ENCODE results near the gene TOE1.
"Not testable (repeated sequence)": the region's sequence is repeated elsewhere in the genome, so short reads cannot be mapped to it uniquely, and the experiment has no call there.

Gene TOE1

DNA sequence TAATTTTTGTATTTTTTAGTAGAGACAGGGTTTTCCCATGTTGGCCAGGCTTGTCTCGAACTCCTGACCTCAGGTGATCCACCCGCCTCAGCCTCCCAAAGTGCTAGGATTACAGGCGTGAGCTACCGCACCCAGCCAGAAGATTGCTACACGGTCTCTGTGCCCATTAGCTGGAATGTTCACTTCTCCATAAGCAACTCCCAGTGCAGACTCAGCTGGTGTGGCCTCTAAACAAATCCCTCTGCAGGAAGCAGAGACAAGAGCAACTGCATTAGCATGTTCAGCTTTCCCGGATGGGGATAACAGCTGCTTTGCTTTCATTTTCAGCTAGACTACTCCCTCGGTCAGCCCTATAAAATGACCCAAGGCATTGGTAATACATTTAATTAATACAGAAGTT lies 21.0 kb downstream of the TOE1 start:
- not testable (repeated sequence) for DNase-seq

DNA sequence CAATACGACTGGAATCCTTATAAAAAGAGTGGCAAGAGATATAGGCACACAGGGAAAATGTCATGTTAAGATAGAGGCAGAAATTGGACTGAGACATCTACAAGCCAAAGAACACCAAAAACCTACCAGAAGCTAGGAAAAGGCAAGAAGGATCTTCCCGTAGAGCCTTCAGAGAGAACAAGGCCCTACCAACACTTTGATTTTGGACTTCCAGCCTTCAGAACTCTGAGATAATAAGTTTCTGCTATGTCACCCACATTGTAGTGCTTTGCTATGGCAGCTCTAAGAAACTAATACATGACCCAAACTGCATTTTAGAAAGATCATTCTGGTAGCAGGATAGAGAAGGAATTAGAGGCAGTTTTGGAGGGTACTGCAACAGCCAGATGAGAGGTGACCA lies 24.3 kb downstream of the TOE1 start:
- DNase-seq: no peak

DNA sequence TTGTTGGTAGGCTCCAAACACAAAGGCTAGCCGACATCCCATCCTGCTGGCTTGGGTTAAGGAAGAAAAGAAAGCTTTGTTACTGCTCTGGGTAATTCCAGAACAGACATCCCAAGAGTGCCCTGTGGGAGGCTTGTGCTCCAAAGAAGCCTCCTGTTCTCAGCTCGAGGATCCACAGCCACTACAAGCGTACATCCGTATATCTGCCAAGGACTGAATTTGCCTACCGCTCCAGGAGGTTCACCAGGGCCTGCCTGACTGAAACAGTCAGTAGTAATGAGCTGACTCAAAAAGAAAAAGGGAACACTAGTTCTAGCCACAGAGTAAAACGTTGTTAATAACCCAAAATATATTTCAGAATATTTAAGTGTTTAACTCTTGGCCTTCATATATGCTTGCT lies 25.1 kb downstream of the TOE1 start:
- no peak for DNase-seq

DNA sequence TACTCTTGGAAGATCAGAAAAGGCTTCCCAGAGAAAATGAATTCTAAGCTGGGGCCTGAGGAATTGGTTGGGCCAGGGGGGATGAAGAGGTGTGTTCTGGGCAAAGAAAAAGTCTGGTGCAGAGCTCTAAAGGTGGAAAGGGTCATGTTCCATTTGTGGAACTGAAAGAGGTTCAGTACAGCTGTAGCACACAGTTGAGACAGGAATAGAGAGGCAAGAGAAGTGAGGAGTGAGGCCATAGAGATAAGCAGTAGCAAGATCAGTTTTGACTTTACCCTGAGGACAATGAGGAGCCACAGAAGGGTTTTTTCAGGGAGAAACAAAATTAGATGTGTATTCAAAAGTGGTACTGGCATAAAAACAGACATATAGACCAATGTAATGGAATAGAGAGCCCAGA lies 30.6 kb downstream of the TOE1 start:
- no peak for DNase-seq

DNA sequence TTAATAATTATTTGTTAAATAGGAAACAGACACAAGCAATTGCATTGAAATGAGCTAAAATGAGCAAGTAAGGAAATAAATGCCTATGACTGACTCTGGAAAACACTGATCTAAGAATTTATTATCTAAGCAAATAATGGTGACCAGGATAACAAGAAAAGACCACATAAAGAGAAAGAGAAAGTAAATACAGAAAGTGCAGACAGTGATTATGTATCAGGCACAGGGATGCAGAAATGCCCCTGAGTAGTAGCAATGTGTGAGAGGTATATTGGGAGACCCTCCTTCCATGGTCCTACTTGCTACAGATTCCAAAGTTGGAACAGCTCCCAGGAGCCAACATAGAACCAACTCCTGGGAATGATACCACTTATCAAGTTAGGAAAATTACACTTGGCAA lies 33.6 kb downstream of the TOE1 start:
- no peak for DNase-seq

DNA sequence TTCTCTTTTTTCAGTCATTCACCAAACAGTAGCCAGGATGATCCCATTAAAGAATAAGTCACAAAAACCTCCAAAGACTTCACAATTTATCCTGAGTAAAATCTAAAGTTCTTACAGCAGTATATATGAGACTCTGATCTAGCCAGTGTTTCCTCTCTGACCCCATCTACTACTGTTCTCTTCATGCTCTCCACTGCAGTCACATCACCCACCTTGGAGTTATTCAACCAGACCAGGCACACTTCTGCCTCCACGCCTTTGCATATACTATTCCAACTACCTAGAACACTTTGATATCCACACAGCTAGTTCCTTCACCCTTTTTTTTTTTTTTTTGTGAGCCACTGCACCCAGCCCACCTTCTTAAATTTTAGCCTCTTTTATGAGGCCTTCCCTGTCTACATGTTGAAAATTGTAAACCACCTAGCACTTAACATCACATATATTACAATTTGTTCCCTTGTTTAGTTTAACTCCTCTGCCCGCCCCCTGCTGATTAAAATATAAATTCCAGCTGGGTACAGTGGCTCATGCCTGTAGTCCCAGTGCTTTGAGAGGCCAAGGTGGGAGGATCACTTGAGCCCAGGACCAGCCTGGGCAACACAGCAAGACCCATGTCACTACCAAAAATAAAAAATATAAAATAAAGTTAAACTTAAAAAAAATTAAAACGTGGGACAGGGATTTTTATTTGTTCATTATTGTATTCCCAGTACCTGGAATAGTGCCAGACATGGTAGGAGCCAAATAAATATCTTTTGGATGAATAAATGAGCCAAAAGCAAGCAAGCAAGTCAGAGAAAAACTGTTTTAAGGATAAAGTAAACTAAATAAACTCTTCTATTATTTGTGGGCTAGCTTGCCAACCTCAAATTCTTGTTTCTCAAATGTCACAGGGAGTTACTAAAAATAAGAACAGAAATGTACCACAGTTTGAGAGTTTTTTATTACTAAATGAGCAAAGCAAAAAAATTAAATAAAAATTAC lies 35.4 kb downstream of the TOE1 start:
- no peak for DNase-seq

DNA sequence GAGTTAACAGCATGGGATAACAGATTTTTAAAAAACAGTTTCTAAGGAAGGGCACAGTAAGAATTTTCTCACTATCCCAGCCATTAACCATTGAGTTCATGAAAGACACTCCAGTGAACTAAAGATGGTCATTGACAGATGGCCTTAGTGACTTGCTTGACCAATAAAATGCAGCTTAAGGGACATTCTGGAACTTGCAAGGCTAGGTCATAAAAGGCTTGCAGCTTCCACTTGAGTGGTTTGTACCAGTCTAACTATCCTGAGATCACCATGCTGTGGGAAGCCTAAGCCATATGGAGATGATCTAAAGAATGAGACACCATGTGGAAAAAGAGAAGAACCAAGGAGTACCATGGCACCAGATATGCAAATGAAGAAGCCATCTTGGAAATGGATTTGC lies 38.2 kb downstream of the TOE1 start:
- no peak for DNase-seq

DNA sequence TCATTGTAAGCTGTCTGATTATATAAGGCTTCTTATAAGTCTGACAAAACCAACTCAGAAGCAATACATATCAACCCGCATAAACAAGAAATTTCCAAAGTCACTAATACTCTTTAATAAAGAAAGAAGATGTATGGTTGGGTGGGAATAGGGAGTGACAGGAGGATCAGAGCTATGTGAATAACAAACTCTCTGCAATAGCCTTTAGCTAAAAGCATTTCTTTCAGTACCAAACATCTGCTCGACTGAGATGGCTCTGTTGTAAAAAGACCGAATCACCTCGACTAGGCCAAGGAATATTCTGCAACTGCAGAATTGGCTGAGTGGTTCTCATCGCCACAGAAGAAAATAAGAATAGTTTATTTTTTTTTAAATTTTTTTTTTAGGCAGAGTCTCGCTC lies 39.6 kb downstream of the TOE1 start:
- DNase-seq: no peak

DNA sequence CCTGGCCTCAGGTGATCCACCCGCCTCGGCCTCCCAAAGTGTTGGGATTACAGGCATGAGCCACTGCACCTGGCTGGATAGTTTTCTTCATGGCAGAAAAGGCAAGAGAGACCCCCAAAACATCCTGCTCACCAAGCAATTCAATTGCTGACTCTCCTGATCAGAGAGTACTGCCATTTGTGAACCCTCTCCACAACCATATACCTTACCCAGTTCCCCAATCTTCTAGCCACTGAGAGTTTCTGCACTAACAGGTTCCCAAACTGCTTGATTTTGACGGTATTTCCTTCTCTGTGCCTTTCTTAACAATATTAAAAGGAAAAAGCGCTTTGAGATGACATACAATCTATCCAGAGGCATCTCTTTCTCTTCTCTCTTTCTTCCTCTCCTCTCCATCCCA lies 40.2 kb downstream of the TOE1 start:
- DNase-seq: no peak

DNA sequence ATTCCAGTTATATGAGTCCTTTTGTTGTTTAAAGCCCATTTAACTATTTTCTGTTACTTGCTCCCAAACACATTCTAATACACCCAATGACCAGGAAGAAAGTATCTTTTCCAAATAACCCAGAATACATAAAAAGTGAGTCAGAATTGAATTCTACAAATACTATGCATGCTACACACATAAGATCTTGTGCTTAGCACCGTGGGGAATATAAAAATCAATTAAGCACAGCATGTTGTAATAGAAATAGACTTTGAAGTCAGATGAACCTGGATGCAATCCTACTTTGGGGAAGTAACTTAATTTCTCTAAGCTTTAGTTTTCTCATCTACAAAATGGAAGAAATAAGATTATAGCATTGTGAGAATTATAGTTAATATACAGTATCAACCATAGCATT lies 40.8 kb downstream of the TOE1 start:
- DNase-seq: no peak

DNA sequence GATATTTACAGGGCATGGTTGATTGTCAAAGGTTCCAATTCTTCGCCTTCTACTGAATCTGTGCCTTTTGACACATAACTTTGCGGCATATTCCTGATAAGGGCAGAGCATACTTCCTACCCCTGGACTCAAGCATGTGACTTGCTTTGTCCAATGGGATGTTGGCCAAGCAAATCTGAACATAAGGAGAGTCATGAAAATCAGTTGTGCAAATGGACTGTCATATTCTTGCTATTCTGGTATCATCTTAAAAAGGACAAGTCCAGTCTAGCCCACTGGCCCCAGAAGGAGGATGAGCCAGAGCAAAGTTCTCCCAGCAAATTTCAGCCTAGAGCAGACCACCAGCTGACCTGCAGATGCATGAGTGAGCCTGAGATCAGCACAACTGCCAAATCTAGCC lies 41.3 kb downstream of the TOE1 start:
- DNase-seq: no peak

DNA sequence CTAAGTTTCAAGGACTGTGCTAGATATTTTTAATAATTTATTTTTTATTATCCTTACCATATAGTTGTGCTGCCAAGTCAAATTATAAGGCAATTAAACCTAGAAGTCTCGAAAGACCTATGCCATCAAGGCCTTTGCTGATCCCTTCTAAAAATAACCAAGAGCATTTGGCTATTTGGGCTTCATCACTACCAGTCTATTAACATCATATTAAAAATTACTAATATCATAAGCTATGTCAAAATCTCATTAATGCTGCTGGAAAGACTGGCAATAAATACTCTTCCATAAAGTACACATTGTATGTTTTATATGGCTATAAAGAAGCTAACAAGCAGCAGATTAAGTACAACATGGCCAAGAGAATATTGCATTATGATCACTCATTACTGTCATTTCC lies 43.2 kb downstream of the TOE1 start:
- DNase-seq: no peak

DNA sequence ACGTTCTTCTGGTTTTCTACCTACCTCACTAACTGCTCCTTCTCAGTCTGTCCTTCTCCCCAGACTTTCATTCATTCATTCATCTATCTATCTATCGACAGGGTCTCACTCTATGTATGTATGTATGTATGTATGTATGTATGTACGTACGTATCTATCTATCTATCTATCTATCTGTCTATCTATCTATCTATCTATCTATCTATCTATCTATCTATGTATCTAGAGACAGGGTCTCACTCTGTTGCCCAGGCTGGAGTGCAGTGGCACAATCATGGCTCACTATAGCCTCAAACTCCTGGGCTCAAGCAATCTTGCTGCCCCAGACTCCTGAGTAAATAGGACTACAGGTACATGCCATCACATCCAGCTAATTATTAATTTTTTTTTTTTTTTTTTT lies 44.2 kb downstream of the TOE1 start:
- not testable (repeated sequence) for DNase-seq

DNA sequence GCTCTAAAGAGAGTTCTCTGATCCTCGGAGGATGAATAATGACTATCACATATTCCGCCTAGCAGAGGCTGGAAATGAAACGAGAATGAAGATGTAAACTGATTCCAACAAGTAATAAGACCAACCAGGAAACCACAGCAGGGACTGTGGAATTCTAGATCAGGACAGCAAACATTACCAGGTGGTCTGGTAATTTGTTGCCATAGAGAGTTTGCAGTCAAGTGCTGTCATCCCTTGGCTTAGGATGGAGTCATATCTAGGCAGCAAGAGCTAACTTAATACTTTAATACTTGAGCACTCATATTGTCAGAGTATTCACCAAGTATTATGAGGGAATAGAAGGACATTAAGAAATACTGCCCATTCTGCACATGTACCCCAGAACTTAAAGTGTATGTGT lies 45.3 kb downstream of the TOE1 start:
- no peak for DNase-seq

DNA sequence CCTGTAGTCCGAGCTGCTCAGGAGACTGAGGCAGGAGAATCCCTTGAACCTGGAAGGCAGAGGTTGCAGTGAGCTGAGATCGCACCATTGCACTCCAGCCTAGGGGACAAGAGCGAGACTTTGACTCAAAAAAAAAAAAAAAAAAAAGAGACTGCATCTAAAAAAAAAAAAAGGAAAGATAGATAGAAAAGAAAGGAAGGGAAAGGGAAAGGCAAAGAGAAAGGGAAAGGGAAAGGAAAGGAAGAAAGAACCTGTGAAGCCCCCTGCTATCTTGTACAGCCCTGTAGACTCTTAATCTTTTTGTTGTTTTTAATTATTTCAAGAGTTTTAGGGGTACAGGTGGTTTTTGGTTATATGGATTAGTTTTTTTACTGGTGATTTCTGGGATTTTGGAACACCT lies 46.2 kb downstream of the TOE1 start:
- DNase-seq: no peak
